HepG2 (cell line): ENCODE data around the gene UGT1A7. TPM values are rescaled to one million over a fixed set of nuclear protein-coding genes. Genes with fewer than 3 reads are reported as not detected.

Experiments used
- ATAC-seq: fragments of 200-7000 bp; cut with Tn5 transposase; 3 replicates; pipeline ENCODE4 v1.9.1; 2020; ENCODE audit warnings: mild to moderate bottlenecking, moderate library complexity
- BruUV-seq: library from RNA; stranded (reverse); fragments of 400-500 nt; replicated peaks from 2 replicates; lab custom pipeline; 2021; lab: Mats Ljungman, UMichigan
- CTCF ChIA-PET: fragments of 300-600 bp; formaldehyde crosslinking; extraction: SDS; loops from one replicate; lab custom pipeline; 2021; ENCODE audit warnings: low total read pairs, inconsistent platforms, low intra/inter-chr PET ratio; lab: Yijun Ruan, JAX
- POLR2A ChIA-PET: fragments of 350-600 bp; sonication (Branson Sonifier 250); formaldehyde crosslinking; loops from one replicate; lab custom pipeline; 2020; ENCODE audit warnings: antibody characterized with exemption, inconsistent platforms; lab: Yijun Ruan, JAX
- DNase-seq: peaks from one replicate; pipeline ENCODE4 v3.0.0-alpha.2; 2015; ENCODE audit warnings: low spot score
- FAIRE-seq: peaks from 3 replicates; lab custom pipeline; 2011; peaks lifted over from hg19 to GRCh38; lab: Jason Lieb, UNC
- H2AFZ ChIP-seq: one replicate; pipeline ENCODE4 v1.6.1; 2011; ENCODE audit warnings: low read length, inconsistent platforms
- H3K27ac ChIP-seq: fragments of 300-600 bp; 3 replicates; pipeline ENCODE4 v1.8.0; 2011; ENCODE audit warnings: mixed run types, mild to moderate bottlenecking, mixed read lengths, low read length, inconsistent platforms; ENCODE audit not compliant: insufficient read depth; ENCODE audit errors: extremely low read length
- H3K27me3 ChIP-seq, 2 experiments: fragments of 200-600 bp in 1 of 2; 2 replicates in 1 of 2; 3 replicates in 1 of 2; pipeline versions ENCODE4 v1.6.0 to v1.8.0; 2011; ENCODE audit warnings: low read length in 2 of 2, mild to moderate bottlenecking in 2 of 2, moderate library complexity in 2 of 2, inconsistent platforms in 1 of 2; ENCODE audit not compliant: insufficient read depth in 2 of 2, control insufficient read depth in 1 of 2
- H3K36me3 ChIP-seq, 2 experiments: fragments of 200-600 bp in 1 of 2; replicated peaks in 1 of 2; 2 replicates in 1 of 2; 3 replicates in 1 of 2; pipeline versions ENCODE4 v1.5.1 to v1.8.0; 2011; ENCODE audit warnings: low read length in 2 of 2, inconsistent platforms in 1 of 2; ENCODE audit not compliant: insufficient read depth in 2 of 2, control insufficient read depth in 1 of 2
- H3K4me1 ChIP-seq: 2 replicates; pipeline ENCODE4 v1.5.1; 2012; ENCODE audit warnings: low read length, inconsistent platforms; ENCODE audit not compliant: insufficient read depth
- H3K4me2 ChIP-seq: 2 replicates; pipeline ENCODE4 v1.6.0; 2011; ENCODE audit warnings: low read depth, low read length, inconsistent platforms
- H3K4me3 ChIP-seq, 3 experiments: fragments of 200-600 bp in 1 of 3; sonication (generic), shearing (Covaris generic) in 1 of 3; replicated peaks in 1 of 3; 2 replicates each; pipeline ENCODE4 v1.5.1; 2011 to 2016; ENCODE audit warnings: low read length in 3 of 3, inconsistent platforms in 2 of 3, low read depth in 2 of 3, mild to moderate bottlenecking in 2 of 3, control low read depth in 1 of 3, mixed read lengths in 1 of 3; ENCODE audit not compliant: insufficient read depth in 1 of 3
- H3K79me2 ChIP-seq: one replicate; pipeline ENCODE4 v1.6.1; 2011; ENCODE audit warnings: low read length, inconsistent platforms; ENCODE audit not compliant: insufficient read depth
- H3K9ac ChIP-seq: 2 replicates; pipeline ENCODE4 v1.6.0; 2011; ENCODE audit warnings: mild to moderate bottlenecking, low read depth, low read length, inconsistent platforms; ENCODE audit not compliant: insufficient read depth
- H3K9me3 ChIP-seq: 2 replicates; pipeline ENCODE4 v1.5.1; 2012; ENCODE audit warnings: mild to moderate bottlenecking, low read length
- H4K20me1 ChIP-seq: 2 replicates; pipeline ENCODE4 v1.6.0; 2011; ENCODE audit warnings: inconsistent platforms, mild to moderate bottlenecking, low read length, moderate library complexity; ENCODE audit not compliant: insufficient read depth
- CEBPG ChIP-seq: IDR thresholded peaks from 2 replicates; pipeline ENCODE4 v1.6.1; 2016
- MEIS2 ChIP-seq: sonication (generic); formaldehyde crosslinking; IDR thresholded peaks from 2 replicates; pipeline ENCODE4 v1.9.0; 2021; ENCODE audit warnings: mild to moderate bottlenecking, missing genetic modification reagents
- PPARG ChIP-seq: conservative IDR thresholded peaks from 2 replicates; pipeline ENCODE4 v1.6.1; 2016; ENCODE audit warnings: missing biosample characterization, missing genetic modification reagents
- ZNF121 ChIP-seq: sonication (generic); formaldehyde crosslinking; IDR thresholded peaks from 2 replicates; pipeline ENCODE4 v1.5.0; 2020; ENCODE audit warnings: mild to moderate bottlenecking, missing genetic modification reagents
- ZNF607 ChIP-seq: sonication (generic); formaldehyde crosslinking; IDR thresholded peaks from 2 replicates; pipeline ENCODE4 v1.5.1; 2020; ENCODE audit warnings: missing genetic modification reagents, mild to moderate bottlenecking, borderline replicate concordance
- ZNF768 ChIP-seq: sonication (generic); formaldehyde crosslinking; IDR thresholded peaks from 2 replicates; pipeline ENCODE4 v1.4.0; 2020; ENCODE audit warnings: missing genetic modification reagents
- WGBS: methylation state at CpG from one replicate; pipeline ENCODE4 v1.1.6; 2017; ENCODE audit warnings: low lambda C conversion rate; 5-methylcytosine and 5-hydroxymethylcytosine counted together
- in situ Hi-C: cut with HindIII; loops from 2 replicates; pipeline ENCODE4 v1.10.0; 2017; ENCODE audit warnings: low pct_unique_long_range_greater_than_20kb; ENCODE audit not compliant: extremely low pct_ligation_motif_present
- intact Hi-C: fragments of 100-400 bp; cut with micrococcal nuclease; formaldehyde crosslinking; loops from one replicate; pipeline ENCODE4 v1.10.0; 2022; ENCODE audit not compliant: unreplicated experiment
- polyA plus RNA-seq, 8 experiments: library from polyadenylated mRNA; depleted of rRNA in 3 of 8; stranded (reverse) in 7 of 8; unstranded in 1 of 8; fragments of >200 nt; fragmentation: Illumina TruSeq in 4 of 8; extraction: Trizol in 4 of 8; gene quantifications; 2 replicates each; pipeline versions ENCODE4 v1.2.1 to v1.2.3, GENCODE V29; 2011 to 2016; ENCODE audit warnings: low read depth in 4 of 8, missing spikeins in 1 of 8, mixed read lengths in 1 of 8; ENCODE audit not compliant: insufficient read depth in 1 of 8
- total RNA-seq, 5 experiments: library from RNA; depleted of rRNA; stranded (reverse); fragments of >200 nt; fragmentation: Illumina TruSeq; extraction: Trizol; gene quantifications; 2 replicates each; pipeline ENCODE4 v1.2.3, GENCODE V29; 2016; ENCODE audit warnings: low read depth in 1 of 5
- TF ChIP-seq, protein P1 (sequence below): sonication (generic); formaldehyde crosslinking; IDR thresholded peaks from 2 replicates; pipeline ENCODE4 v1.4.0; 2020; ENCODE audit warnings: missing genetic modification reagents
- TF ChIP-seq, protein P2 (sequence below): sonication (generic); formaldehyde crosslinking; conservative IDR thresholded peaks from 2 replicates; pipeline ENCODE4 v1.8.0; 2022; ENCODE audit warnings: low read depth, missing genetic modification reagents
- TF ChIP-seq, protein P3 (sequence below): sonication (generic); formaldehyde crosslinking; IDR thresholded peaks from 2 replicates; pipeline ENCODE4 v1.9.0; 2021; ENCODE audit warnings: missing genetic modification reagents, borderline replicate concordance

Gene UGT1A7
- total and polyA plus RNA-seq, 2 of the 13 experiments (the other 11 are each of a cell fraction or from before 2014, with no cell fraction given), result not detected

DNA sequence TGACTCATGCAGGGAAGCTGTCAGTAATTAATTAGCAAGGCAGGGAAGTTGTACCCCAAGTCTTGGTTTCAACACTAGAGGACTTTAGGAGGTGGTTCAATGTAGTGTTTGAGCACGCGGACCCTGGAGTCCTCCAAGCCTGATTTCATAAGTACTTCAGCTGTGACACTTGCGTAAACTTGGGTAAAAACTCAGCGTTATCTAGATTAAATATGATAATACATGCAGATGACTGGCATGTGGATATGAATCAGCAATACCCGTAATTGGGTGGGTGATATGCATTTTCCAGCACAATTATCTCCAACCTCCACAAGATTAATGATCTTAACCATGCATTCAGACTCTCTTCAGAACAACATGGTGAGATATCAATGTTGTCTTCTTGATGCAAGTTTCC, 5.2 kb downstream of the UGT1A7 start:
- Histone ChIP-seq H3K27me3 (no peaks in the 10 kb centered on the region), H3K36me3 (no peaks in the 10 kb centered on the region), H2AFZ (no peak overlapping the region), H3K9ac (no peak overlapping the region), H3K79me2 (no peaks in the 10 kb centered on the region), H4K20me1 (no peaks in the 10 kb centered on the region), H3K4me3 (no peak overlapping the region), H3K27ac (no peak overlapping the region), H3K9me3 (no peaks in the 10 kb centered on the region), H3K4me1 (no peaks in the 10 kb centered on the region), H3K4me2 (no peak overlapping the region)
- in situ Hi-C loops, result no loop called here
- 46% methylated on average over 5 of the region's 5 CpGs for WGBS
- intact Hi-C loops, result no loop called here
- no peak for FAIRE-seq
- ChIA-PET CTCF (no interaction called here), POLR2A (no interaction called here)
- BruUV-seq, result no TSS peak
- no peak for DNase-seq
- TF ChIP-seq, protein P1, sequence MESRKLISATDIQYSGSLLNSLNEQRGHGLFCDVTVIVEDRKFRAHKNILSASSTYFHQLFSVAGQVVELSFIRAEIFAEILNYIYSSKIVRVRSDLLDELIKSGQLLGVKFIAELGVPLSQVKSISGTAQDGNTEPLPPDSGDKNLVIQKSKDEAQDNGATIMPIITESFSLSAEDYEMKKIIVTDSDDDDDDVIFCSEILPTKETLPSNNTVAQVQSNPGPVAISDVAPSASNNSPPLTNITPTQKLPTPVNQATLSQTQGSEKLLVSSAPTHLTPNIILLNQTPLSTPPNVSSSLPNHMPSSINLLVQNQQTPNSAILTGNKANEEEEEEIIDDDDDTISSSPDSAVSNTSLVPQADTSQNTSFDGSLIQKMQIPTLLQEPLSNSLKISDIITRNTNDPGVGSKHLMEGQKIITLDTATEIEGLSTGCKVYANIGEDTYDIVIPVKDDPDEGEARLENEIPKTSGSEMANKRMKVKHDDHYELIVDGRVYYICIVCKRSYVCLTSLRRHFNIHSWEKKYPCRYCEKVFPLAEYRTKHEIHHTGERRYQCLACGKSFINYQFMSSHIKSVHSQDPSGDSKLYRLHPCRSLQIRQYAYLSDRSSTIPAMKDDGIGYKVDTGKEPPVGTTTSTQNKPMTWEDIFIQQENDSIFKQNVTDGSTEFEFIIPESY (CRISPR knock-in tag), result no peak
- no peak for TF ChIP-seq ZNF607 (CRISPR knock-in tag)
- no peak for TF ChIP-seq MEIS2 (CRISPR knock-in tag)
- no peak for TF ChIP-seq CEBPG (CRISPR knock-in tag)
- ATAC-seq, result no peak

DNA sequence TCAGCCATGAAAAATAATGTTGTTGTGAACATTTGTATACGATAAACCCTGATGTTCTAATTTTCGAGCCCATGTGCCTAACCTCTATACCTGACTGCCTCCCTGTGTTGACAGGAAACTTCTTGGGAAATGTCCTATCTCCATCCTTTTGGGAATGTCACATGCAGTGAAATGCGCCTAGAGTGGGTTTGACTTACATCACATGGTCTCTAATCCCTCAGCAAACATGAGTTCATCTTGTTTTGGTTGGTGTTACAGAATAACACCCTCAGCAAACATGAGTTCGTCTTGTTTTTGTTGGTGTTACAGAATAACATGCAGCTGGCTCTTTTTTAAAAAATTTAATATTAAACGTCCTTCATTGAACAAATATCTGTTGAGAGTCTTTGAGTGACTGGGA, 6.6 kb downstream of the UGT1A7 start:
- Histone ChIP-seq H3K4me1 (no peaks in the 10 kb centered on the region), H3K27me3 (no peaks in the 10 kb centered on the region), H3K27ac (no peak overlapping the region), H4K20me1 (no peaks in the 10 kb centered on the region), H3K4me3 (no peak overlapping the region), H3K4me2 (no peak overlapping the region), H3K36me3 (no peaks in the 10 kb centered on the region), H3K79me2 (no peaks in the 10 kb centered on the region), H3K9me3 (no peaks in the 10 kb centered on the region), H2AFZ (no peak overlapping the region), H3K9ac (no peak overlapping the region)
- POLR2A ChIA-PET, result no interaction called here
- DNase-seq (no peak), ATAC-seq (no peak), FAIRE-seq (no peak)
- WGBS, result 36% methylated on average over 5 of the region's 5 CpGs
- BruUV-seq, result no TSS peak
- intact Hi-C loops, result no loop called here
- CTCF ChIA-PET, result no interaction called here
- in situ Hi-C loops, result no loop called here
- no peak for TF ChIP-seq PPARG (CRISPR knock-in tag)
- TF ChIP-seq, protein P2, sequence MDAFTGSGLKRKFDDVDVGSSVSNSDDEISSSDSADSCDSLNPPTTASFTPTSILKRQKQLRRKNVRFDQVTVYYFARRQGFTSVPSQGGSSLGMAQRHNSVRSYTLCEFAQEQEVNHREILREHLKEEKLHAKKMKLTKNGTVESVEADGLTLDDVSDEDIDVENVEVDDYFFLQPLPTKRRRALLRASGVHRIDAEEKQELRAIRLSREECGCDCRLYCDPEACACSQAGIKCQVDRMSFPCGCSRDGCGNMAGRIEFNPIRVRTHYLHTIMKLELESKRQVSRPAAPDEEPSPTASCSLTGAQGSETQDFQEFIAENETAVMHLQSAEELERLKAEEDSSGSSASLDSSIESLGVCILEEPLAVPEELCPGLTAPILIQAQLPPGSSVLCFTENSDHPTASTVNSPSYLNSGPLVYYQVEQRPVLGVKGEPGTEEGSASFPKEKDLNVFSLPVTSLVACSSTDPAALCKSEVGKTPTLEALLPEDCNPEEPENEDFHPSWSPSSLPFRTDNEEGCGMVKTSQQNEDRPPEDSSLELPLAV, result no peak
- TF ChIP-seq ZNF768, result no peak
- TF ChIP-seq ZNF121 (CRISPR knock-in tag), result no peak
- TF ChIP-seq, protein P3, sequence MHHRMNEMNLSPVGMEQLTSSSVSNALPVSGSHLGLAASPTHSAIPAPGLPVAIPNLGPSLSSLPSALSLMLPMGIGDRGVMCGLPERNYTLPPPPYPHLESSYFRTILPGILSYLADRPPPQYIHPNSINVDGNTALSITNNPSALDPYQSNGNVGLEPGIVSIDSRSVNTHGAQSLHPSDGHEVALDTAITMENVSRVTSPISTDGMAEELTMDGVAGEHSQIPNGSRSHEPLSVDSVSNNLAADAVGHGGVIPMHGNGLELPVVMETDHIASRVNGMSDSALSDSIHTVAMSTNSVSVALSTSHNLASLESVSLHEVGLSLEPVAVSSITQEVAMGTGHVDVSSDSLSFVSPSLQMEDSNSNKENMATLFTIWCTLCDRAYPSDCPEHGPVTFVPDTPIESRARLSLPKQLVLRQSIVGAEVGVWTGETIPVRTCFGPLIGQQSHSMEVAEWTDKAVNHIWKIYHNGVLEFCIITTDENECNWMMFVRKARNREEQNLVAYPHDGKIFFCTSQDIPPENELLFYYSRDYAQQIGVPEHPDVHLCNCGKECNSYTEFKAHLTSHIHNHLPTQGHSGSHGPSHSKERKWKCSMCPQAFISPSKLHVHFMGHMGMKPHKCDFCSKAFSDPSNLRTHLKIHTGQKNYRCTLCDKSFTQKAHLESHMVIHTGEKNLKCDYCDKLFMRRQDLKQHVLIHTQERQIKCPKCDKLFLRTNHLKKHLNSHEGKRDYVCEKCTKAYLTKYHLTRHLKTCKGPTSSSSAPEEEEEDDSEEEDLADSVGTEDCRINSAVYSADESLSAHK (CRISPR knock-in tag), result no peak
